H54 (cell line): ENCODE measurements around the gene ZNF521.

Experiments
- DNase-seq: peaks from one replicate; pipeline ENCODE4 v3.0.0; 2011; ENCODE audit warnings: low spot score, mixed read lengths; ENCODE audit not compliant: insufficient read length
- FAIRE-seq: peaks from 3 replicates; lab custom pipeline; 2011; peaks lifted over from hg19 to GRCh38; lab: Jason Lieb, UNC
- POLR2A ChIP-seq: IDR thresholded peaks from 2 replicates; pipeline ENCODE4 v1.6.1; 2011; ENCODE audit warnings: low read depth, mild to moderate bottlenecking, low read length

ZNF521 gene

DNA sequence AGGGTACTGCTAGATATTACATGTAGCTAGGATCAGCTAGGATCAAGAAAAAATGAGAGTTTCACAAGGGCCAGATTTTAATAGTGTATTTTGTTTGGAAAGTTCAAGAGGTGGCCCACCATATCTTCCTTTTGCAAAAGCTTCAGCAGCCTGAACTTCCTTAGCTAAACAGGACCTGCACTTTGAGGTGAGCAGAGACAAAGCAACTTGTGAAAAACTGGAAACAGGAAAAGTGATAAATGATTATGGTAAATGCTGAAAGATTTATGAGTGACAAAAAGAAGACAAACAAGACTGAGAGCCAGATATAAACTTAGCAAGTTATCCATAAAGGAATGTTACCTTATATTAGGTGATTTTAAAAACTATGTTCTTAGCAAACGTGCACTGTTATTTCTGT is 123.6 kb downstream of the ZNF521 start:
- TF ChIP-seq POLR2A = no peak
- DNase-seq (no peak), FAIRE-seq (no peak)

DNA sequence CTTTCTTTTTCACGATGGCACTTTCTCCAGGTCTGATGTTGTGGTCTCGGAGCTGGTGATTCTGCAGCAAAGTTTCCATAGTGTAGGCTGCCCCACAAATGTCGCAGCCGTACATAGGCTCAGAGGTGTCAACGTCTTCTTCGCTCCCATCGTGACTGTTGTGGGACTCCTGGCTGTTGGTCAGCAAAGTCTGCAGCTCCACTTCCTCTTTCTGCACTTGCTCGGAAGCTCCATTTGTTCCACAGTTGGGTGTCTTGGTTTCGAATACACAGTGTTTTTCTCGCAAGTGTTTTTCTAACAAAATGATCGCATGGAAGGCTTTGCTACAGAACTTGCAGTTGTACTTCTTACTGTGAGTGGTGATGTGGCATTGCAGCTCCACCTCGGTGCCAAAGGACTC is 126.8 kb downstream of the ZNF521 start:
- FAIRE-seq (no peak), DNase-seq (no peak)
- TF ChIP-seq POLR2A = no peak

DNA sequence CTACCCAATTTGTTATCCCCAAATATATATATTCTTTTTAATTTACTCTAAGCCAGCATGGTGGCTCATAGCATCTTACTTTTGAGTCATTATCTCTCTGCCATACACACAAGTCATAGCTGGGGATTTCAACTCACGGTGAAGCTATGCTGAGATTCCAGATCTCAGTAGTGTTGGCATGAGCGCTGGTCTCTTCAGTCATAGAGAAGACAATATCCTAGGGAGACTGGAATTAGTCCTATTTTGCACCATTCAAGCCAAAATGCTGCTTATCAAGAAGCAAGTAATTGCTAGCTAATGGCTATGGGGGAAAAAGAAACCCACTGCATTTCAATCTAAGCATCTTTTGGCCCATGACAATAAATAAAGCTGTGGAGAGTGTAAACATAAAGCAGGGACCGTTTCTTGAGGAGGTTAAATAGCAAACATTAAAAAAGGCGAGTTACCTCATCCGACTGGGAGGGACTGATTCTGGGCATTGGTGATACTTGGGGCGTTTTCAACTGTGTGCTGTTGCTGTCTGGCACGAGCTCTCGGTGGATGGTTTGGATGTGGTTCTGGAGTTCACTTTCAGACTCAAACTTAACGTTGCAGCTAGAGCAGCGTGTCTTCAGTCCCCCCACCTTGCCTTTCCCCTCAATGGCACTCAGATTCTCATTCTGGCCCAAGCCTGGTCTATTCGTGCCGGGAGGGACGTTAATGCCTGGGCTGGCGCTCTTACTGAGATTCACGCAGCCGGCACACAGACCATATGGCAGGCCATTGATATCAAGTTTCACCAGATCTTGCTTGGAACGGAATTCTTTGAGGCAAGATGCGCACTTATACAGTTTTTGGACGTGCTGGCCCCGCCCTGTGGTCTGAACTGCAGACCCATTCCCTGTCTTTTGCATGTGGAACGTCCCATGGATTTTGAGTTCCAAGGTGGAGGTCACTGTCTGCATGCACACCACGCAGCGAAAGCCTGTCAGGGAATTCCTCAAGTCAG is 127.8 kb downstream of the ZNF521 start:
- no peak for TF ChIP-seq POLR2A
- FAIRE-seq = no peak
- no peak for DNase-seq

DNA sequence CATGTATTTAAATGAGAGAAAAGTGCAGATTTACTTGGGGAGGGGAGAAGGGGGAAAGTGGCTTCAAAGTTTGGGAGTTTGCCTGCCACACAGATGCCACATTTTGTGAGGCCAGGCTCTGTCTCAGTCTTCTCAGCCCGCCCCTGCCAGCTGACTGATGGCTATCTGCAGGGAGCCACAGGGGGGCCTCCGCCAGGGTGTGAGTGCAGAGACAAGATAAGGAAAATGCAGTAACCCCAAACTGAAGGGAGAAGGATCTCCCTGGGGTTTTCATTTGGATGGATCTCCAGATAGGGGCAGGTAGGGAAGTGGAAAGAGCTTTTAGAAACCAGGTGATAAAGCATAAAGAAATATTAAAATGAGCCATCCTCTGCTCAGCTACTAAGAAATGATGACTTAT is 128.8 kb downstream of the ZNF521 start:
- FAIRE-seq (no peak), DNase-seq (no peak)
- no peak for TF ChIP-seq POLR2A

DNA sequence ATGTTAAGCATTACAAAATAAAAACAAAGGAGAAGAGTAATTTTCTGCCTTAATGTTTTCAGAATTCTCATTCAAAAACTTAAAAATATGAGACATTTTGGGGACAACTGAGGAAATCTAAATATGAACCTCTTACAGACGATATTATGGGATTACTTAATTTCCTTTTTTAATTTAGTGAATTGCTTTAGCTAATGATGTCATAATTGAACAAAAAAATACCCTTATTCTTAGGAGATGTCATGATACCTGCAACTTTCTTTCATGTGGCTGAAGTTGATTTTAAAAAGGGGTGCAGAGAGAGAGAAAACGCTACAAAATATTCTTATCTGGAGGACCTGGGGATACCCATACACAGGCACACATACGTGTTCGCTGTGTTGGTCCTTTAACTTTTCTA is 129.3 kb downstream of the ZNF521 start:
- no peak for DNase-seq
- FAIRE-seq = no peak
- no peak for TF ChIP-seq POLR2A

DNA sequence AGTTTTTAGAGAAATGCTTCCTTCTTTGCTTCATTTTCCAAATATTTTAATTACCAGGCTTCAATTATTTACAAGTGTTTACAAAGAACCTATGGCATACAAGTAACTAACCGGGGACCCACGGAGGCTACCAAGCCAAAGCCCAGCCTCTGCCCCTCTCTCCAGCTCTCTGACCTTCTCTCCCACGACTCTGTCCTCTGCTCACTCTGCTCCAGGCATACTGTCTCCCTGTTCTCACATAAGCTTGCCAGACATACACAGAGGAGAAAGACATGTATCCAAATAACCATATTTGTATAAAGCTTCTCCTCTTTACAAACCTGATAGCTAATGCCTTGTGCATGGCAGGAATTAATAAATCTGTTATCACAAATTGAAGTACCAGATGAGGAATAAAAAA is 141.3 kb downstream of the ZNF521 start:
- TF ChIP-seq POLR2A = no peak
- no peak for FAIRE-seq

DNA sequence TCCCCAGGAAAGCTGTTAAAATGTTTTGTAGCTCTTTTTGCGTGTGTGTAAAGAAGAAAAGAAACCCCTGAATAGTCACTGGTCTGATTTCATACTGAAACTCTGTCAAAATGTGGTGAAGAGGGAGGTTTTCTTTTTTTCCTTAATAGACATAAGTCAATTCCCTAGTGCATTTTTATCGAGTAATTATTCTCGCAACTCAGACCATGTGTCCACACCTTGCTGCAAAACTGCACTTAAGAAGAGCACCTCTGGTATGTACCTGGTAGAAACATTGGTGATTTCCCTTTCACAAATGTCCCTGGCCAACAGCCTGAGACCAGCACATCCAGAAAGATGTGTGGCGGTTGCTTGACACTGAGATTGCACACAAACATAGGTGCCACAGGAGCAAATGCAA is 159.9 kb downstream of the ZNF521 start:
- TF ChIP-seq POLR2A = no peak
- FAIRE-seq = no peak
- no peak for DNase-seq

More for the DNA sequence above, 141.3 kb downstream of the ZNF521 start:
- no peak for DNase-seq

DNA sequence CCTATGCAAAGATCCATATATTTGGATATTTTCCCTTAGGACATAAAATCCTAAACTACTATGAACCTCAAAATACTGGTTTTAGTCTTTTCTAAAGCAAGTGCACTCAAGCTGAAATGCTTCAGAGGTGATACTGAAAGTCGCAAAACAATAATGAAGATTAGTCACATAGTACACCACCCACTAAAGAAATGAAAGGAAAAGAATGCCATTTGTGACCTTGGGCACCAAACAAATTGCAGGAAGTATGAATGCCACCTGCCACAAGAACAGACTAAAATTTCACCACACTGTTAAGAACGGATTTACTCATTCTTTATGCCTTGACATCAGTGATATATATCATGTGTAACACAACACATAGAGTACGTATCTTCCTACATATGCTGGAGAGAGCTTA is 161.5 kb downstream of the ZNF521 start:
- TF ChIP-seq POLR2A = no peak
- no peak for DNase-seq
- no peak for FAIRE-seq

DNA sequence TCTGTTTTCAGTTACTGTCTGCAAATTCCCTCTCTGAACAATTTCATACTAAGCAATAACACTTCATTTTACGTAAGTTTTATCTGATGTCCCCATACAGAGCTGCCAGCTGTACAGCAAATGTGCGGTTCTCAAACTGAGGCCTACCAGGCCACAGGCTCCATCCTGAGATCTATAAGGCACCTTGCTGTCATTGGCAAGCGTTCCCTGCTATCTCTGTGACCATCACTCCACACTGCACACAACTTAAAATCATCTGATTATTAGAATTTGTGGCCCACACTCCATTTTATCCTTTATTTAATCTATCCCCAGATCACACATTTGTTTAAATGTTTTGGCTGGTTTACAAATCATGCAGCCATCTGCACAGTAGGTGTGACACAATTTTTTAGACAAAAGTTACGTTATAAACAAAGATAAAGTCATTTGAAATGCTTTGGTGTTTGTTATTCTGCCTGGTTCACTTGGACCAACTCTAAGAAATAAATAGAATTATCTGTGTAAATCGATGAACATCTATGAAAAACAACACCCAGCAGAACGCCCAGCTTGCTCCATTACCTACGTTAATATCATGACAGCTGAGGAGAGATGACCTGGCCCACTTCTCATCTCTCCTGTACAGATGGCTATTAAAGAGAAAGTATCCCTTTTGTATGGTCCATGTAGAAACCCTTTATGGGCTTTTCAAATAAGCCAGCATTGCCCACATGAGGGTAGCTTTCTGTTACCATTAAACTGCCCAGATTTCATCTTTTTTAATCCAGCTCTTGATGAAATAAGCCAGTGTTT is 162.4 kb downstream of the ZNF521 start:
- TF ChIP-seq POLR2A = no peak
- FAIRE-seq (no peak), DNase-seq (no peak)

DNA sequence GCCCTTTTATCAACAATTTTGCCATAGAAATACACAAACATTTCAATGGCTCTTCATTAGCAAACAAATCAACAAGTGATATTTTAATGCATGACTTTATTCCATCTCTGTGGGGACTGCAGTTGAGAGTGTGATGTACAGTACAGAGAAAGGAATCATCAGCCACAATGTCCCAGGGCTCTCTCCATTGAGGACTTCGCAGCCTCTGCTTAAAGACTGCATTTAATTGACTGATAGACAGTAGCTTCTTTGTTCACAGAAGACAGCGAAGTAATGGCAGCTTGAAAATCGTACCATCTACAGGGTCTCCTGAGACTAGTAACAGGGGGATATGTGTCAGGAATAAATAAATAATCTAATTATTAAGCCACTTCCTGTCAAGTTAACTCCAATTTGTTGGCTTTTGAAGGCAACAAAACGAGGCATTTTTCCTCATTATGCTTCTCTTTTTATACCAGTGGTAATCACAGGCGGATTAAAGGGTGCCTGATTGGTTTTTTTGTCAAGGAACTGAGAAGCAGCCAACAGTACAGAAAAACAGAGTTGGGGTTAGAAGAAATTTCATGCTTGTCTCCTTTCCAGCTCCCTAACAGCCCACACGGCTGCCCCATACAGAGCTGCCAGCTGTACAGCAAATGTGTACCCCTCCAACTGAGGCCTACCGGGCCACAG is 164.3 kb downstream of the ZNF521 start:
- TF ChIP-seq POLR2A = no peak
- no peak for DNase-seq
- no peak for FAIRE-seq

DNA sequence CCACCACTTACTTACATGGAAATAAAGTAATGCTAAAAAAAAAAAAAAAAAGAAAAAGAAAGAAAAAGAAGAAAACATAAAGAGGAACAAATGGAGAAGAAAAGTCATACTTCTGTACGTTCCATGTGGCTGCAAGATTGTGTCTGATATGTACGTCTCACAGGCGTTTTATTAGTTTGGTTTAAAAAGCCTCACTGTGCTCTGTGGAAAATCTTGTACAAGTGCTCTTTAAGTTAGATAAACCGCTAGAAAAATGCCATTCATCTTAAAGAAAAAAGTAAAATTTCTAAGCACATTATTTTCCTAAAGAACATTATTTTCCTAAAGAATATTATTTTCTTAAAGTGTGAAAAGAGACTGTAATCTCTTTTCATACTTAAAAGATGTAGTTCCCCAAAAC is 165.1 kb downstream of the ZNF521 start:
- TF ChIP-seq POLR2A = no peak
- FAIRE-seq = no peak
- no peak for DNase-seq

DNA sequence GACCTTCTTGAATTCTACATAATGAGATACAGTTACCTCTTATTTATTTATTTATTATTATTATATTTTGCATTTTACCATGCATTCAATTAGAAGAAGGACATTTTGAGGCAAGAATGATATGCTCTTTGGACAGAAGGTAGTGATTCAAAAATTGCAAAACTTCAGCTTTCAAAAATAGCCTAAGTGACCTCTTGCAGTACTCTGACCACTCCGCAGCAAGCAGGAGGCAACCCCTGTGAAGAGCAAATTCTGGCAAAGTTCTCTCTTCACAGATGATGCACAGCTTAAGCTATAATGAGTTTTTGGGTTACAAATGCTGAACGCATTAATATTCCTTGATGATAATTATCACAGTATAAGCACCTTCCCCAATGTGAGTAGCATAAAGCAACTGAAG is 170.0 kb downstream of the ZNF521 start:
- no peak for FAIRE-seq
- TF ChIP-seq POLR2A = no peak
- no peak for DNase-seq

DNA sequence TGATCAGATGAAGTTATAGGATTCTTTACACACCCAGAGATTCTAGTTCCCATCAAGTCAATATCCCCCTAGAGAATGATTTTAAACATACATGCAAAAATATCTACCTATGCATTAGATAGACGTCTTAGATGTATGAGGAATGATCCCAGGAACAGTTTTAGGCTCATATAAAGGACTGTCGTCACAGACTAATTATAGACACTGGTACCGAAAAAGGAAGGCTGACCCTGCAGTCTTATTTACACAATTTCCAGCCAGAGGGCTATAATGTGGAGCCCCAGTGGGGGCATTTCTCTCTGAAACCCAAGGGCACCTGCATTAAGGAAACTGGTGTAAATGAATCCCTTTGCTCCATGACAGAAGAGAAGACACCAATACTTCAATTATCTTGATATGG is 170.4 kb downstream of the ZNF521 start:
- DNase-seq (no peak), FAIRE-seq (no peak)
- no peak for TF ChIP-seq POLR2A
